Measurements from ENCODE around the gene TEX14. TPM values are rescaled to one million over a fixed set of nuclear protein-coding genes. Genes with fewer than 3 reads are reported as not detected.

The TEX14 gene
- total RNA-seq, 4 donors from 2014 or later, result 0.11 to 2.3 (median 0.27) TPM

DNA sequence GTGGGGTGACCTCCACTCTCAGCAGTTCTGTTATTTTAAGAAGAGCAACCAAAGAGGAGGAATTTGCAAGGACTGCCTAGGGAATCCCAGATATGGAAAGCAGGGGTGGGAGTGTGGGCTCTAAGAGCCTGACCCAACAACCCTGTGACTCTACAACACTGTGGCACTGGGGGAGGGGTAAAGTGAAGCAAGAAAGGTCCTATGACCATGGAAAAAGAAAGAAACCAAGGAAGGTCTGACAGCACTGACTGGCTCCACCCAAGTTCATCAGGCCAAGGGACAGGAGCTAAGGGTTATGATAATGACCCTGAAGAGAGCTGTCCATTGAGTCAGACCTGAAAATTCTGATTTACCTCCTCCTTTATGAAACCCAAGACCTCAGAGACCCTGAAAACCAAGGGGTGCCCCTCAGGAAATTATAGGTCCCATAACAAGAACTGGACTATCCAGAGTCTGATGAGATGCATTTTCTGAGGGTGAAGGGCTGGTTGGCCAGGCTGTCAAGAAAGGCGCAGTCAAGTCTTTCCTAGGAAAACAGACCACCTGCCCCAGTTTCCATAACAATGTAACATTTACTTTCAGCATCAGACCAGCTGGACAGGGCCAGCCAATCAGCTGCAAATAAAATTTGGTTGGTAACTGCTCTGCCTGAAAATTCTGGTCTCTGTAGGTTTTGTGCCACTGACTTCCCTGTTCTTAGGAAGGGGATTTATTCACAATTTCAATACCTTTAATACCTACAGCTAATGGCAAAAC lies 123.6 kb downstream of the TEX14 start:
- Histone ChIP-seq H3K27me3 (no peaks in the 10 kb centered on the region), H3K4me3 (replicated peaks in 1 of 3) (no peak overlapping the region), H3K27ac (no peak overlapping the region), H3K9me3 (no peaks in the 10 kb centered on the region), H3K36me3 (no peaks in the 10 kb centered on the region), H3K4me1 (no peaks in the 10 kb centered on the region)
- intact Hi-C loops (cut with DNase I), result no loop called here
- no peak for DNase-seq
- TF ChIP-seq, protein P1, sequence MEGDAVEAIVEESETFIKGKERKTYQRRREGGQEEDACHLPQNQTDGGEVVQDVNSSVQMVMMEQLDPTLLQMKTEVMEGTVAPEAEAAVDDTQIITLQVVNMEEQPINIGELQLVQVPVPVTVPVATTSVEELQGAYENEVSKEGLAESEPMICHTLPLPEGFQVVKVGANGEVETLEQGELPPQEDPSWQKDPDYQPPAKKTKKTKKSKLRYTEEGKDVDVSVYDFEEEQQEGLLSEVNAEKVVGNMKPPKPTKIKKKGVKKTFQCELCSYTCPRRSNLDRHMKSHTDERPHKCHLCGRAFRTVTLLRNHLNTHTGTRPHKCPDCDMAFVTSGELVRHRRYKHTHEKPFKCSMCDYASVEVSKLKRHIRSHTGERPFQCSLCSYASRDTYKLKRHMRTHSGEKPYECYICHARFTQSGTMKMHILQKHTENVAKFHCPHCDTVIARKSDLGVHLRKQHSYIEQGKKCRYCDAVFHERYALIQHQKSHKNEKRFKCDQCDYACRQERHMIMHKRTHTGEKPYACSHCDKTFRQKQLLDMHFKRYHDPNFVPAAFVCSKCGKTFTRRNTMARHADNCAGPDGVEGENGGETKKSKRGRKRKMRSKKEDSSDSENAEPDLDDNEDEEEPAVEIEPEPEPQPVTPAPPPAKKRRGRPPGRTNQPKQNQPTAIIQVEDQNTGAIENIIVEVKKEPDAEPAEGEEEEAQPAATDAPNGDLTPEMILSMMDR (IDR thresholded peaks at IDR 0.05), result no peak
- no peak for TF ChIP-seq POLR2A (IDR thresholded peaks at IDR 0.05)
- WGBS, 2 donors, result 92 to 100% methylated on average over 1 of the region's 1 CpG

DNA sequence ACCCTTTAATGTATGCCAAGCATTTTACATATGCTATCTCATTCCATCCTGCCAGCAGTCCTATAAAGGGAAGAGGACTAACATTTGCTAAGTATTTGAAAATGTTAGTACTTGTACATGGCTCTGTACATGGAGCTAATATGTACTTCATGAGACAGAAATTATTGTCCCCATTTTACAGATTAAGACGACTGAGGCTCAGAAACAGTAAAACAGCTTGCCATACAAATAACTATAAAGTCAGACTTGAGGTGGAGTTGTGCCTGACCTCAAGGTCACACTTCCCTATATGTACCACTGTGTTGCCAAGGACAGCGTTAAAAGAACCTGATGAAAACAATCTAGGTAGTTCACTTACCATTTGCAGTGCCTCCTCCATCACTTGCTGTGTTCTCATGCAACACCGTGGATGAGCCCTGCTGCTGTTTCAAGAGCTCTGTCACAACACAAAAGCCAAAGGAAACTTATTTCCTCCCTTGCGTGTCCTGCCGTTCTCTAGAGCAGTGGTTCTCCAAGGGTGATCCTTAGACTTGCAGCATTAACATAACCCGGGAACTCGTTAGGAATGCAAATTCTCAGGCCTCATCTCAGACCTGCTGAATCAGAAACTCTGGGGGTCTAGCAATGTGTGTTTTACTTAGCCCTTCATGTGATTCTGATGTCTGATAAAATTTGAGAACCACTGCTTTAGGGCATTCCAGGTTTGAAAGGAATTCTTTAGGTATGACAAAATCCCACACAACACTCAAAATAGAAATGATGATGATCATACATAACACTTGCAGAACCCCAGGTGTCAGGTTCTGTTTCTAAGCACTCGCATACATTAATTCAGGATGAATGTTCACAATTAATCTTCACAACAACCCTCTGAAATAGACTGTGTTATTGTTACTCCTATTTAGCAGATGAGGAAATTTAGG lies 126.2 kb downstream of the TEX14 start:
- WGBS, 2 donors, result 50 to 55% methylated on average over 8 of the region's 8 CpGs
- DNase-seq, result no peak
- Histone ChIP-seq H3K4me1 (no peaks in the 10 kb centered on the region), H3K36me3 (no peaks in the 10 kb centered on the region), H3K27me3 (no peaks in the 10 kb centered on the region), H3K9me3 (no peaks in the 10 kb centered on the region), H3K4me3 (replicated peaks in 1 of 3) (no peak overlapping the region), H3K27ac (no peak overlapping the region)
- TF ChIP-seq, protein P1 (IDR thresholded peaks at IDR 0.05), result no peak
- no peak for TF ChIP-seq POLR2A (IDR thresholded peaks at IDR 0.05)
- intact Hi-C loops (cut with DNase I), result no loop called here

- no peaks in the 10 kb centered on the region for H3K9me3 ChIP-seq
- no peaks in the 10 kb centered on the region for H3K27me3 ChIP-seq
- DNase-seq, result no peak
- no peaks in the 10 kb centered on the region for H3K36me3 ChIP-seq
- no peak overlapping the region for H3K4me3 ChIP-seq (replicated peaks in 1 of 3)
- intact Hi-C loops (cut with DNase I), result no loop called here
- TF ChIP-seq, protein P1 (IDR thresholded peaks at IDR 0.05), result no peak
- no peak for TF ChIP-seq POLR2A (IDR thresholded peaks at IDR 0.05)
- 79 to 91% methylated on average over 1 of the region's 1 CpG for WGBS, 2 donors
- H3K27ac ChIP-seq, result no peak overlapping the region
- H3K4me1 ChIP-seq, result no peaks in the 10 kb centered on the region
Observed at GRCh38 chr17:58564971-58565370, 126.9 kb downstream of the TEX14 start.

GRCh38 chr17:58564243-58564642 lies 127.6 kb downstream of the TEX14 start:
- Histone ChIP-seq H3K9me3 (no peaks in the 10 kb centered on the region), H3K27me3 (no peaks in the 10 kb centered on the region), H3K4me3 (replicated peaks in 1 of 3) (no peak overlapping the region), H3K4me1 (no peaks in the 10 kb centered on the region), H3K36me3 (no peaks in the 10 kb centered on the region), H3K27ac (no peak overlapping the region)
- DNase-seq, result no peak
- WGBS, 2 donors, result 87% methylated on average over 2 of the region's 2 CpGs
- TF ChIP-seq, protein P1 (IDR thresholded peaks at IDR 0.05), result no peak
- no peak for TF ChIP-seq POLR2A (IDR thresholded peaks at IDR 0.05)
- intact Hi-C loops (cut with DNase I), result no loop called here

DNA sequence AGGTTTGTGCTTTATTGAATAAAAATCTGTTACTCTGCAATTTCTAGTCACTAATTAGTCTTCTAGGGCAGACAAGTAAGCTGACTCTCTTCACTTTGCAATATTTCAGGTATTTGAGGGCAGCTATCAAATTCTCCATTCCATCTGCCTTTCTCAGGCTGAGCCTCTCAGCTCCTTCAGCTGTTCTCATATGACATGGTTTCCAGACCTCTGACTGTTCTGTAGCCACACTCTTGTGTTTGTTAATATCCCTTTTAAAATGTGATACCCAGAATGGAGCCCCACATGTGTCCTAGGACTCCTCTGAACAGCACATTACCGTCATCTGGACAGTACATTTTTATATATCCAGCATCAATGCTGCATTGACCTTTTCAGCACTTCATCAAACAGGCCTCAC lies 131.3 kb downstream of the TEX14 start:
- WGBS, 2 donors, result 81 to 86% methylated on average over 1 of the region's 1 CpG
- intact Hi-C loops (cut with DNase I), result no loop called here
- Histone ChIP-seq H3K36me3 (no peaks in the 10 kb centered on the region), H3K4me3 (replicated peaks in 1 of 3) (no peak overlapping the region), H3K27me3 (no peaks in the 10 kb centered on the region), H3K9me3 (no peaks in the 10 kb centered on the region), H3K4me1 (no peaks in the 10 kb centered on the region), H3K27ac (no peak overlapping the region)
- no peak for TF ChIP-seq POLR2A (IDR thresholded peaks at IDR 0.05)
- no peak for DNase-seq
